GM21786 (cell line): Measurements from ENCODE around the gene UNKL.

Experiments
- ATAC-seq: cut with Tn5 transposase; IDR thresholded peaks from one replicate; pipeline ENCODE4 v1.9.1; 2021; ENCODE audit not compliant: unreplicated experiment

Gene UNKL

DNA sequence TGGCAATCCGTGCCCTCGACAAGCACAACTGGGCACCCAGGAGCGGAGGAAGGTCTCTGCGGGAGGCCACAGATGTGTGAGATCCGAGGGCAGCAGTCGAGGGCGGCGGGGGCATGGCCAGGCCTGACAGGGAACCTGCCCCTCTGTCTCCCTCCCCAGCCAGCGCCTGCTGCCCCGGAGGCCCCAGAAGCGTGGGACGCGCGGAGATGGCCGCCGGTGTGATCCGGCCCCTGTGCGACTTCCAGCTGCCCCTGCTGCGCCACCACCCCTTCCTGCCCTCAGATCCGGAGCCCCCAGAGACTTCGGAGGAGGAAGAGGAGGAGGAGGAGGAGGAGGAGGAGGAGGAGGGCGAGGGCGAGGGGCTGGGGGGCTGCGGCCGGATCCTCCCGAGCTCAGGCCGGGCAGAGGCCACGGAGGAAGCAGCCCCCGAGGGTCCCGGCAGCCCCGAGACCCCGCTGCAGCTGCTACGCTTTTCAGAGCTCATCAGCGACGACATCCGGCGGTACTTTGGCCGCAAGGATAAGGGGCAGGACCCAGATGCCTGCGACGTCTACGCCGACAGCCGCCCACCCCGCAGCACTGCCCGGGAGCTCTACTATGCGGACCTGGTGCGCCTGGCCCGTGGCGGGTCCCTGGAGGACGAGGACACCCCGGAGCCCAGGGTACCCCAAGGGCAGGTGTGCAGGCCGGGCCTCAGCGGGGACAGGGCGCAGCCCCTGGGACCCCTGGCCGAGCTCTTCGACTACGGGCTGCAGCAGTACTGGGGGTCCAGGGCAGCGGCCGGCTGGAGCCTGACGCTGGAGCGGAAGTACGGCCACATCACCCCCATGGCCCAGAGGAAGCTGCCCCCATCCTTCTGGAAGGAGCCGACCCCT, 18.1 kb upstream of the UNKL start:
- no peak for ATAC-seq

DNA sequence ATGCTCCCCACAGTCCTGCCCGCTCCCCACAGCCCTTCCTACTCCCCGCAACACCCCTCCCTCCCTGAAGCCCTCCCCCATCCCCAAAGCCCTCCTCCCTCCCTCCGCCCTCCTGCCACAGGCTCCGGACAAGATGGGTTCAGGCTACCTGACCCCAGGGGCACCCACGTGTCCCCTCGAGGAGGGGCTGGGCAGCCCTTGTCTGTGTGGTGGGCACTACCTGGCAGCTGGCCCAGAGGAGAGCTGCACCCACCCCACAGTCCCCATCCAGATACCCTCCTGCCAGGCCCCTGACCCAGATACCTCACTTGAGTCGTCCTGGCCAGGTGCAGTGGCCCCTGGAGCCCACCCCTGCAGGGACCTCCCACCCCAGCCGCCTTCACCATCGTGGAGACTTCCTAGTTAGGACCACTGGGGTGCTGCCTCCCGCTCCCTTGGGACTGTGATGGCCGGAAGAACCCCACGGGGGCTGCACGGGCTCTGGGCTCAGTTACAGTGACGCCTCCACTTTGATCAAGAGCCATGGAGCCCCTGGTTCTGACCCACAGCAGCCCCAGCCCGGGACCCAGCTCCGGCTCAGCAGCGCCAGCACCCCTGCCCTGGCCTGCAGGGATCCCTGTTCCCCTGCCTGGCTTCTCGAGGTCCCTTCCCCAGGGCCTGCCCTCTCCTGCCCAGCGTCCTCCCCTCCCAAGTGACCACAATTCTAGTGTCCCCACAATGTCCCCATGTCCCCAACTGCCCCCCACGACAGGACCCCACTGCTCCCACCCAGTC, 17.2 kb upstream of the UNKL start:
- no peak for ATAC-seq

DNA sequence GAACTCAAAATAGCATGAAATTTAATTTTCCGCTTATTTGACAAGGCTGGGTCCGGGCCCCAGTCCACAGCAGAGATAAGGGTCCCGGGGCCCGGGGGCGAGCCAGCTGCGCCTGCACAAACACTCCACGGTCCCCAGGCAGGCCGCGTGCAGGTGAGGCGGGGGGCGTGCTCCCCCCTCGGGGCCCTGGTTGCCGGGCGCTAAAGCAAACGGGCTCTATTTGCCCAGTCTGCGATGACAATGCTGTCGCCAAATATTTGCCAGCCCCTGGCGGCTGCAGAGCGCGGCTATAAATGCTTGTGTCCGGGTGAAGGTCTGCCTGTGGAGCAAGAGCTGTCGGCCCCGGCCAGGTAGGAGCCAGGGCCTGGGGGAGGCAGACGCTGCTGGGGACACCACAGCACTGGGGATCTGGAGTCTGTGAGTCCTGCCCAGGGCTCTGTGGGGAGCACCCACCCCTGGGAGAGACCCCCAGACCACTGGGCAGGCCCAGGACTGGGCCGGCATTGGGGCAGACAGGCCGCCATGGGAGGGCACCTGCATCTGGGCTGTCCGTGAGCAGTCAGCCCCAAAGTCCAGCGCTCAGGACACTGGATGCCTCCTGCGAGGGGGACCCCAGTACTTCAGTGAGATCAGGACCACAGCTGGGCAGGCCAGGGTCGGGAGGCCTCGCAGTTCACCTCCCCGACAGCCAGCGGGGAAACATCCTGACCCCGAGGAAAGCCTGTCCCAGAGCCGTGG, 16.4 kb upstream of the UNKL start, which contains the start of gene PERCC1:
Gene PERCC1, plus strand, starts transcription at position 320 of the 738 bp plus-strand sequence. CDS start 1,516 bp downstream, outside the sequence.
- ATAC-seq, result no peak

DNA sequence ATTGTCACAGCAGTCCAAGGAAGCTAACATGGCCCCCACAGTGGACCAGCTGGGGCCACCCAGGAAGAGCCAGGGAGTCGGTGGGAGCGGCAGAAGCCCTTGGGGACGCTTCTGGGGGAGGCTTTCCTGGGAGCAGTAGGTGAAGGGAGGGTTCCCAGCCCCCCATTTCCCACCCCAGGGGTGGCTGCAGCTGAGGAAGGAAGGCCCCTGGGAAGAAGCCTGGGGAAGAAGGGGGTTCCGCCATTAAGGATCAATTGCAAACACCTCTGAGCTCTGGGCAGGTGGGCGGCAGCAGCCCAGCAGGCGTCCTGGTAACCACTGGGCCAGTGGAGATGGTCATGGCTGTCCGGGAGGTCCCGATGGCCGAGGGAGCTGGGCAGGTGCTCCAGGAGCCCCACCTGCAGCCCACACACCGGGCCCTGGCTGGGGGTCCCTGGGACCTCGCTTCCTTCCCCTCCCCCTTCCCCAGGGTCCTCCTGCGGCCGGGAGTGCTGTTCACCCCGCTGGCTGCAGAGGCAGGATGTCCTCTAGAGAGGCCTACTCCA, 15.8 kb upstream of the UNKL start:
- ATAC-seq, result no peak

DNA sequence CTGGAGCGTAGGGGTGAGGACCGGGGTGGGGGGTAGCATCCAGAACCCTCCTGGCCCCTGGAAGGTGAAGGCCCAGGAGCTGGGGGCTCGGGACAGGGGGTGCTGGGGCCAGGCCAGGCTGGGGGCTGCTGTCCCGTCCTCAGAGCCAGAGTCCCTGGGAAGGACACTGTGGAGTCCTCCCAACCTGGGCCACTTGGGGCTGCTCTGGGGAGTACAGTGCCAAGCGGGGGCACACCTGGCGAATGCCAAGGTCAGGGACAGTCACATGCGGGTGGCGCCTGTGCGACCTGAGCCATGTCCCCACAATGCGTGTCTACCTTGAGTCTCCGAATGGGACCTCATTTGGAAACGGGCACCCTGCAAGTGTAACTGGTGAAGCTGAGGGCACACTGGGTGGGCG, 15.1 kb upstream of the UNKL start:
- no peak for ATAC-seq

DNA sequence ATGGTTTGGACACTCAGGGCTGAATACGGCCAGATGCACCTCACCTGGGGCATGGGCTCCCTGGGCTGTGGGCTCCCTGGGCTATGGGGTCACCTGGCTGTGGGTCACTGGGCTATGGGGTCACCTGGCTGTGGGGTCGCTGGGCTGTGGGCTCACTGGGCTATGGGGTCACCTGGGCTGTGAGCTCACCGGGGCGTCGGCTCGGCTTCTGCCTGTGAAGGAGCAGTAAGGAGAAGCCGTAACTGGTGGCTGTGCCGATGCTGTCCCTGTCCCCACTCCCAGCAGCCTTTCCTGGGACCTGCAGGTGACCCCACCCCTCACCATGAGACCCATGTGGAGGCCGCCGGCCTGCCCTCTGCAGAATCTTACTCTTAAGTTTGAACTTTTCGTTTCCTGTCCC, 14.5 kb upstream of the UNKL start:
- no peak for ATAC-seq

DNA sequence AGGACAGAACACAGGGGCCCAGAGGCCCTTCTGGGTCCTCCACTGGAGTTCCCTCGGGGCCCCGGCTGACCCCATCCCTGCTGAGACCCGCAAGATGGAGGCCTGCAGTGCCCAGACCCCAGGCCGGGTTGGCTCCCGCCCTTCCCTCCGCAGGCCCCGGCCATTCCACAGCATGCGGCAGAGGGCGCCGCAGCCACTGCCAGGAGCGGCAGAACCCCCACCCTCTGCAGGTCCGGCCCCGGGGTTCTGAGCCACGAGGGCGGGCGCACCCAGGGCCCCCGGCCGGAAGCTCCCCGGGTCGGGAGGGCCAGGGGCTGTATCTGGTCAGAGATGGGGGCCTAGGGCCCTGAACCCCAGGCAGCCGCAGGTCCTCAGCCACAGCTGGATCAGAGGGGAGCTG, 14.0 kb upstream of the UNKL start:
- ATAC-seq, result no peak

DNA sequence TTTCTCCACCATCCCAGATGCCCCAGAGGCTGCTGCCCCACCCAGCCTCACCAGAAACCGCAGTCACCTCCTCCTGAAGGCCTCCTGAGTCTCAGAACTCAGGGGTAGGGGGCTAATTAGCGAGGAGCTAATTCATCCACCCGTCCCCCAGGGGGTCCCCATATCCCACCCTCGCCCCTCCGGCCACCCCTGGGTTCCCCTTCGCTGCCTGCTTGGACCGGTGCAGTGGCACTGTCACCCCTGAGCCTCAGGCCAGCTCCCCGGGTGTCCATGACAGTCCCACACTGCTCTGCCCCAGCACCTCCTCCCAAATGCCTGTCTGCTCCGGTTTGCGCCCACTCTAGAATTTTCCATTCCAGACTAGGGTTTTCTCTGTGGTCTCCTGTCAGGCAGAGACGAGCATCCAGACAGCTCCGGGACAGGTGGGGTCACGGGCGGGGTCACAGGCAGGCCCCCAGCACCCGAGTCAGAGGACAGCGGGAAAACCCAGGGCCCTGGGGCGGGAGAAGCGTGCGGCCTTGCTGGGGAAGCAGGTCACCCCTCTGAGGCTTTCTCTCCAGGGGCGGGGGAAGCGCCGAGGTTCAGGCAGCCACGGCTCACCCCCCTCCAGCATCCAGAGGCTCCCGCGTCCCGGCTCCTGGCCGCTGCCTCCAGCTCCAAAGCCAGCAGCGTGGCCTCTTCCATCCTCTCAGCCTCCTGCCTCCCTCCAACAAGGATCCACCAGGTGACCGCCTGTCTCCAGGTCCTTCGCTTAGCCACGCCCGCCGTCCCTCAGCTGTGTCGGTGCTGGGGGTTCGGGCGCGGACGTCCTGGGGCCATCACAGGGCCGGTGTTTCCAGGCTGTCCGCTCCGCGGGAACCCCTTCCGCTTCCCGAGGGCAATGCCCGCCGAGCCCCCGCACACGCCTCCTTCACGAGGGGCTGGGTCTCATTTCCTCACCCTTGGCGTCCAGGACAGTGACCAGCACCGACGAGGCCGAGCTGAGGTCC, 13.3 kb upstream of the UNKL start:
- ATAC-seq, result no peak

DNA sequence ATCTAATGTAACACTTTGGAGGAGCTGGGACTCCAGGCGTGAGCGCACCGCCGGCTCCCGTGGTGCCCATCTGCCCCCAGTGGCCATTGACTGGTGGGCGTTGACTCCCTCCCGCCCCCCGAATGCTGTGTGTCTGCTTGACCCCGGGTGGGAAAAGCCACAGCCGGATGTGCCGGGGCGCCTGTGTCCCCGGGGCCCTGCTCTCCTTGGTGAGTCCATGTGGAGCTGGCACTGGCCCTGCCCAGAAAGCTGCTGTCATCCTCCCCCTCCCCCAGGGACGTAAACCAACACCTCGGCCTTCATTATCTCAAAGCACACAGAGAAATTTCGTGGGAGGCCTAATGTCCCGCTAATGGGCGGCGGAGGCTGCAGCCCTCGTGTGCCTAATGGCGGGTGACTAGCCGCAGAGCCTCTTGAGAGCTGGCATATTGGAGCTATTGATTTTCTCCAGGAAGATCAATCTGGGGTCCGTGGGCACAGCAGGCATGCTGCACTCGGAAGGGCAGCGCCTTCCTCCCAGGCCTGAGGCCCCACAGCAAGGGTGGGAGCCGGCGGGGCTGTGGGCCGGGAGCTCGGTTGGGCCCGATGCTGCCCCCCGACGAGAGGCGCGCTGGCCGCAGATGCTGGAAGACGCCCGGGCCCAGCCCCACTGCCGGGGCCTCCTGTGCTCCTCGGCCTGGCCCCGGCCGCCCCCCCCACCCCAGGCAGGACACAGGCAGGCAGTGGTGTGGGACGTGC, 12.4 kb upstream of the UNKL start:
- ATAC-seq, result no peak

DNA sequence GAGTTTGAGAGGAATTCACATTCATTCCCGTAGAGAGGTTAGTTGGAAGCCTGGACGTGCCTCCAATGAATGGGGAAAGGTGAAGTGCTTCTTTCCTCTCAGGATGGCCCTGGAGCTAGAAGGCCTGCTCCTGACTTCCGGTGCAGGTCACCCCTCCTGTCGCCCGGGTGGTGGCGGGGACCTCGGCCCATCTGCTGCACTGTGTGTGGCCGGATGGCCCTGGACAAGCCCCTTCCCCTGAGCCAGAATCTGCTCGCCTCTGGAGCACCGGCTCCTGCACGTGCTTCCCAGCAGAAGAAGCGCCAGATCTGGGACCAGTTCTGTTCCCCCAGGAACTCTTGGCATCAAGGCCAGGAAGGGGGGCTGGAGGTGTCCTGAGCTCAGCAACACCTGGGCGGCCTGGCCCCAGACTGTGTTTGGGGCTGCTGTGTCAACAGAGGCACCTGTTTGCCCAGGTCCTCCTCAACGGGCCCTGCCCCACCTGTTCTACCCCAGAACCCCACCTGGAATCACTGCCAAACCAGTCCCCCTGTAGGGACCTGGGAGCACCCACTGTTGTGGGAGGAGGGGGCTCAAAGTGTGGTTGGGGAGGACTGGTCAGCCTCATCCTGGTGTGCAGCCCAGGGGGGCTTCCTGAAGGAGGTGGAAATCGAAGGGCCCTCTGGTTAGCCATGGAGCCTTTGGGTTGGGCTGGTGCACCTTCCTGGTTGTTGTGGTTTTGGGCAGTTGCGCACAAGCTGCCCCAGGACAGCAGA, 11.3 kb upstream of the UNKL start:
- ATAC-seq, result no peak

DNA sequence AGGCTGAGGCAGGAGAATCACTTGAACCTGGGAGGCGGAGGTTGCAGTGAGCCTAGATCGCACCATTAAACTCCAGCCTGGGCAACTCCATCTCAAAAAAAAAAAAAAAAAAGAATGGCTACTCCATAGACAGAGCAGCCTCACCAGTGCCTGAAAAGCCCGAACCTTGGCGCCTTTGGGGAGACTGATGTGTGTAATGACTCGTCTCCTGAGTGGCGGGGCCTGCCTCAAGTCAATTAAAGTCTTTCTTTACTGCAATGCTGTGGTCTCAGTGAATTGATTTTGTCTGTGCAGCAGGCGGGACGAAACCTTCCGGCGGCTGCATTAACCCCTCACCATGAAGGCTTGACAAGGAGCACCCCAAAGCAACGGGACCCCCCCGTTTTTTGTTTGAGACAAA, 9.5 kb upstream of the UNKL start:
- ATAC-seq, result no peak

DNA sequence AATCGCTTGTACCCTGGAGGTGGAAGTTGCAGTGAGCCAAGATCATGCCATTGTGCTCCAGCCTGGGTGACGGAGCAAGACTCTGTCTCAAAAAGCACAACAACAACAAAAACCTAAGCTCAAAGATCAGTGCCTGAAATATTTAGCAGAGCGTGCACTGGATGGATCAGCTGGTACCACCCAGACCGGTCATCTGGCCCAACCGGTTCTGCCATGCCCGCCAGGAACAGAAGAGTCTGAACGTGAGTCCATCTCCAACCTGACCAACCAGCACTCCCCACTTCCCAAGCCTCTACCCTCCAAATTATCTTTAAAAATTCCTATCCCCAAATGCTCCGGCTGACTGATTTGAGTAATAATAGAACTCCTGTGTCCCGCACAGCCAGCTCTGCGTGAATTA, 7.6 kb upstream of the UNKL start:
- ATAC-seq, result no peak

DNA sequence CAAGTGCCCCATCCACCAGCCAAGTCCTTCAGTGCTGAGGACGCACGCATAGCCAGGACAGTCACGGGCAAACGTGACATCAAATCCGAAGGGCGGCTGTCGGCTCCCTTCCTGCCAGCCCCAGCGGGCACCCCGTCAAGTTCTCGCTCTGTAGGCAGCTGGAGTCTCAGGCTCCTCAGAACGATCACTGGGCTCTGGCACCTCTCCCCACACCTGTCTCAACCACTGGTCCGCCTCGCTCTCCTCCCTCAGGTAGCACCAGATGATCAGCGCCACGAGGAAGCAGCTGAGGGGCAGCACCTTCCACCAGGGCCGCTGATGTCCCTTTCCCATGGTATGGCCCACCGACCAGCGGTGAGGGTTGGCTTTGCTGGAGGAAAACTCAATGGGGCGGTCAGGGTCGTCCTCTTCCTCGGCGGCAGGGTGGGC, 5.6 kb upstream of the UNKL start:
- no peak for ATAC-seq

DNA sequence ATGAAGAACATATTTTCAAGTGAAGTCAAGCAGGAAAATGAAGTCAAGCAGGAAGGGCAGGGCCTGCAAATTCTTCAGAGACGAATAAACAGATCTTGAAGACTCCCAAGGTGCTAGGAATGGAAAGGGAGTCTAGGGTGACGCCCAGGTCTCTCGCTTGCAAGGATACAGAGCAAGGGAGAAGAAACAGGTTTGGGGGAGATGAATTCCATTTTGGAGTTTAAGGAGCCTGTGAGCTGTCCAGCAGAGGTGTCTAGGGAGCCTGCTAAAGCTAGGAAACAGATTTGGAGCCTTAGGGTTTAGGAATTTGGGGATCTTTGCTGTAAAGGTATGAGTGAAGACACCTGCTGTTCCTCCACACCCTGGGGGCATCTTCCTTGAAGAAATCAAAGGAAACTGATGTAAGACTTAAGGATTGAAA, 2.0 kb upstream of the UNKL start:
- ATAC-seq, result no peak

DNA sequence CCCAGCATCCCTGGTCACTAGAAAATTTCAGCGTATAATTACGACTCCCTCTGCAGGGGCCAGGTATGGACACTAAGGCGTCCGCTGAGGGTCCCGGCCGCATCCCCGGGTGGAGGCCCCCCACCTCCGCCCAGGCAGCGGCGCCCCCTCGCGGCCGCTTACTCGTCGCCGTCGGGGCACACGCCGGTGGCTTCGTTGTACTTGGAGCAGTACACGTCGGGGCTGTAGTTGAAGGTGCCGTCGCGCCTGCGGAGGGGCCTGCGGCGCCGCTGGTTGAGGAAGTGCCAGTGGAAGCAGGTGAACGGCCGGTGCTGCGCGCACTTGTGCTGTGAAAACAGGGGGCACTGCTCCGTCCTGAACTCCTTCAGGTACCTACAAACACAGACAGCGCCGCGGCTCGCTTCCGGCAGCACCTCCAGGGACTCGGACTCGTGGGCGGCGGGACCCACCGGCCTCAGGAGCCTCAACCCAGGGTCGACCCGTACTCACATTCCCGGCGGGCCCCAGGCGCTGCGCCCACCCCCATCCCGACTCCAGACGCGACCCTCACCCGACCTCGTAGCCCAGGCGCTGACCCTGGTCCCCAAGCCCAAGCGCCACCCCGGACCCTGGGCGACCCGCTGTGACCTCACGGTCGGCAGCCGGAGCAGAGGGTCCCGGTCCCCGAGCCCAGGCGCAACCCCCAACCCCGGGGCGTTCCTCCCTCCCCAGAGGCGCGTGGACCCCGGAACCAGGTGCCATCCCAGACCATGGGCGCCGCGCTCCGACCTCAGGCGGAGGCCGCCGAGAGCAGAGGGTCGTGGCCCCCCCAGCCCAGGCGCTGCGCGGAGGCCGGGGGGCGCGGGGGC, 596 bp downstream of the UNKL start:
- ATAC-seq, result peak; percentile 37

DNA sequence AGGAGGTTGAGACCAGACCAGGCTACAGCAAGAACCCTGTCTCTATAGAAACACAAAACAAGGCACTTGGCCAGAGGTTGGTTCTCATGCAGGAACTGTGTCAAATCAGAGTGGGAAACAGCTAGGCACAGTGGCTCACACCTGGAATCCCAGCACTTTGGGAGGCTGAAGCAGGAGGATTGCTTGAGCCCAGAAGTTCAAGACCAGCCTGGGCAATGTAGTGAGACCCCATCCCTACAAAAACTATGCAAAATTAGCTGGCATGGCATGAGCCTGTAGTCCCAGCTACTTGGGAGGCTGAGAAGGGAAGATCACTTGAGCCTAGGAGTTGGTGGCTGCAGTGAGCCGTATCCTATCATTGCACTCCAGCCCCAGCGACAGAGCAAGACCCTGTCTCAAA, 1.7 kb downstream of the UNKL start:
- ATAC-seq, result no peak

DNA sequence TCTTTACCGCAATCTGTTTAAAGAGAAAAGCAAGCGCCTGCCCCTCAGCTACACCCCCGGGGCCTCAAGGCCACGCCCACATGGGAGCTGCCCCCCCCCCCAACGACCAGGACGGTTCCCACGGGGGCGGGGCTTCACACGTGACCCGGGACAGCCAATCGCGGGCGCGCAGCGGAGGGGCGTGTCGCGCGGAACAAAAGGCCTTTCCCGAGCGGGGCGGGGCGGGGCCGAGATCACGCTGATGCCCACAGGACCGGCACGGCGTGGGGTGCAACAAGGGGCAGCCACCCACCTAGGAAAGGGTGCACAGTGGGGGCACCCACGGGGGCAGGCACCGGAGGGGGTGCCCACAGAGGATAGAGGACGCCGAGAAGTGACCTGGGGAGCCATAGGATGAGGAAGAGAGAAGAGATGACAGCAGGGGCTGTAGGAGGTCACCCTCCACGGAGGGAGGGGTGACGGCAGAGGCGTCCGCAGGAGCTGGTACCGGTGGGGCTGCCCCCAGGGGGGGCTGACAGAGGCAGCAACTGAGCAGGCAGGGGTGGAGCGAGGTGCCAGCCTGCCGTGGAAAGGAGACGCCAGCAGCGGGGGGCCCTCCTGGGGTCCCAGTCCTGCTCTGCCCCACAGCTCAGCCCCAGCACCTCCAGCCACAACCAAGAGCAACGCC, 6.2 kb downstream of the UNKL start:
- ATAC-seq, result peak; percentile 83
